Tibial artery (tissue), 4 donors: Measurements from ENCODE around the gene DDX1.

Source experiments
- DNase-seq, 2 donors: peaks; one replicate each; pipeline ENCODE4 v3.0.0-alpha.2; 2019
- H3K27ac ChIP-seq, 2 donors: fragments of 200-600 bp; sonication (generic) in 1 of 2; 1 replicate in 1 of 2; 2 replicates in 1 of 2; pipeline ENCODE4 v1.5.1; 2018 to 2019; ENCODE audit warnings: mild to moderate bottlenecking in 1 of 2
- H3K27me3 ChIP-seq, 2 donors: fragments of 200-600 bp; sonication (generic) in 1 of 2; one replicate each; pipeline versions ENCODE4 v1.5.1 to v1.6.0; 2016 to 2019
- H3K36me3 ChIP-seq, 3 donors: fragments of 200-600 bp; sonication (generic) in 2 of 3; one replicate each; pipeline ENCODE4 v1.5.1; 2016 to 2019; ENCODE audit warnings: mild to moderate bottlenecking in 2 of 3
- H3K4me1 ChIP-seq, 4 donors: fragments of 200-600 bp; sonication (generic) in 2 of 4; 1 replicate in 3 of 4; 2 replicates in 1 of 4; pipeline ENCODE4 v1.5.1; 2016 to 2019
- H3K4me3 ChIP-seq, 2 donors: fragments of 200-600 bp; sonication (generic) in 1 of 2; 1 replicate in 1 of 2; 2 replicates in 1 of 2; pipeline ENCODE4 v1.5.1; 2018 to 2019; ENCODE audit warnings: mild to moderate bottlenecking in 2 of 2
- H3K9me3 ChIP-seq, 3 donors: fragments of 200-600 bp; sonication (generic) in 1 of 3; one replicate each; pipeline ENCODE4 v1.5.1; 2016 to 2019
- intact Hi-C: fragments of 100-400 bp; cut with DNase I; formaldehyde crosslinking; loops from one replicate; pipeline ENCODE4 v1.15.0; 2023; ENCODE audit warnings: low total_unique reads
- TF ChIP-seq, protein P1 (sequence below), 2 experiments: fragments of 200-600 bp in 1 of 2; fragments of 450-650 bp in 1 of 2; IDR thresholded peaks; one replicate each; pipeline ENCODE4 v1.5.1; 2017 to 2019; ENCODE audit warnings: antibody characterized with exemption in 2 of 2, mild to moderate bottlenecking in 1 of 2, moderate library complexity in 1 of 2

Gene DDX1

DNA sequence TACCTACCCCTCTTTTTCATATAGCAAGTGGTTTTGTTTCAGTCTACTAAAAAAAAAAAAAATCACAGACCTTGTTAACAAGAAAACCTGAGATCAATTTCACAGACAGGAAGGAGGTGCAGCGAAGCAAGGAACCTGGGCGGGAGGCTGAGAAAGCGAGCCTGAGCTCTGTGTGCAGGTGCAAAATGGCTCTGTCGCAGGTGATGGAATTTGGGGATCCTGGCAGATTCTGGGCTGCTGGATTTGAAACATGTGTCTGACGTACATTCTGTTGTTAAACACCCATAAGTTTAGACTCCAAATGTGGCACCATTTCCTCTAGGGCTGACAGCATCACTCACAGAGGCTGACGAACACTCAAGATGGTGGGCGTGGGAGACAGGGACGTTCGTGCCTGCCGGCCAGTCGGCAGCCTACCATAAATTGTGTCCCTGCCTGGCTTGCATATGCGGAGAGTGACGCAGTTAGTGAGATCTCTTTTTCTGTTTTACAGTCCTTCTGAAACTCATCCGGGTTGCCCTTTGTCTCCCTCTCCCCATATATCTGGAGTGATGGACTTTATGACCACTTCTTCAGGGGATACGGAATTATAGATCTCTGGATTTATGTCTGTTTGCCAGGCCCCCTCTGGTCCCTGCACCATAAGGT, 8.8 kb upstream of the DDX1 start:
- no peak for DNase-seq
- intact Hi-C loops: no loop called here
- H3K4me3 ChIP-seq: no peak overlapping the region

DNA sequence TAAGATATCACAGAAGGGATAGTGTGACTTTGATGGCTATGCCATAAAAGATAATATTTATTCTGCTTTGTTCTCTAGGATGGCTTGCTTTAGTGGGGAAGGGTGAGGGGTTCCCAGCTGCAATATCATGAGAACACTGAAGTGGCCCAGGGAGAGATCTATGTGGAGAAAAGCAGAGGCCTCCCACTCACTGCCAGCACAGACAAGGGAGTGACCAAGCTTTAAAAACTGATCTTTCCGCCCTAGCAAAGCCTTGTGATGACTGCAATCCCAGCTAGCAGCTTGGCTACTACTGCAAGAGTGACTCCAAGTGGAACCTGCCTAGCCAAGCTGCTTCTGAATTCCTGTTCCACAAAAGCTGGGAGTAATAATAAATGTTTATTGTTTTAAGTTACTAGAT, 7.8 kb upstream of the DDX1 start:
- TF ChIP-seq, protein P1, sequence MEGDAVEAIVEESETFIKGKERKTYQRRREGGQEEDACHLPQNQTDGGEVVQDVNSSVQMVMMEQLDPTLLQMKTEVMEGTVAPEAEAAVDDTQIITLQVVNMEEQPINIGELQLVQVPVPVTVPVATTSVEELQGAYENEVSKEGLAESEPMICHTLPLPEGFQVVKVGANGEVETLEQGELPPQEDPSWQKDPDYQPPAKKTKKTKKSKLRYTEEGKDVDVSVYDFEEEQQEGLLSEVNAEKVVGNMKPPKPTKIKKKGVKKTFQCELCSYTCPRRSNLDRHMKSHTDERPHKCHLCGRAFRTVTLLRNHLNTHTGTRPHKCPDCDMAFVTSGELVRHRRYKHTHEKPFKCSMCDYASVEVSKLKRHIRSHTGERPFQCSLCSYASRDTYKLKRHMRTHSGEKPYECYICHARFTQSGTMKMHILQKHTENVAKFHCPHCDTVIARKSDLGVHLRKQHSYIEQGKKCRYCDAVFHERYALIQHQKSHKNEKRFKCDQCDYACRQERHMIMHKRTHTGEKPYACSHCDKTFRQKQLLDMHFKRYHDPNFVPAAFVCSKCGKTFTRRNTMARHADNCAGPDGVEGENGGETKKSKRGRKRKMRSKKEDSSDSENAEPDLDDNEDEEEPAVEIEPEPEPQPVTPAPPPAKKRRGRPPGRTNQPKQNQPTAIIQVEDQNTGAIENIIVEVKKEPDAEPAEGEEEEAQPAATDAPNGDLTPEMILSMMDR (IDR thresholded peaks at IDR 0.05): no peak
- Histone ChIP-seq H3K36me3 (no peaks in the 10 kb centered on the region), H3K27ac (no peak overlapping the region), H3K9me3 (no peaks in the 10 kb centered on the region), H3K27me3 (peaks cover 0 to 13% of the 10 kb centered on the region in 2 donors), H3K4me3 (no peak overlapping the region), H3K4me1 (no peaks in the 10 kb centered on the region)
- intact Hi-C loops: no loop called here
- no peak for DNase-seq

More for the DNA sequence above, 8.8 kb upstream of the DDX1 start:
- Histone ChIP-seq H3K36me3 (no peaks in the 10 kb centered on the region), H3K9me3 (no peaks in the 10 kb centered on the region), H3K4me1 (no peaks in the 10 kb centered on the region), H3K27ac (no peak overlapping the region), H3K27me3 (peaks cover 0 to 15% of the 10 kb centered on the region in 2 donors)
- TF ChIP-seq, protein P1 (IDR thresholded peaks at IDR 0.05): no peak

DNA sequence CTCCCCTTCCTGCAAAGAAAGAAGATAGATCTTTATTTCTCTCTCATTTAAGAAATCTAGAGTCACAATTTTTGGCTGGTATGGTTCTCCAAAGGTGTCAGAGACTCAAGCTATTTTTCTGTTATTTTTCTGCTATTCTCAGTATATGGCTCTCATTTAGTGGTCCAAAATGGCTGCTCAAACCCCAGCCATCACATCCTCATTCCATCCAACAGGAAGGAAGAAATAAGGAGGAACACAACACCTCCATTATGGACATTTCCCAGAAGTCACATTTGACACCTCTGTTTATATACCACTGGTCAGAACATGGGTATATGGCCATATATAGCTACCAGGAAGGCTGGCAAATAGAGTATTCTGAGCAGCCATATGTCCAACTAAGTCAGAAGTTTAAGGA, 7.4 kb upstream of the DDX1 start:
- DNase-seq: no peak
- no peaks in the 10 kb centered on the region for H3K9me3 ChIP-seq
- H3K36me3 ChIP-seq: no peaks in the 10 kb centered on the region
- H3K27me3 ChIP-seq: peaks cover 0 to 13% of the 10 kb centered on the region in 2 donors
- TF ChIP-seq, protein P1 (IDR thresholded peaks at IDR 0.05): no peak
- H3K4me3 ChIP-seq: no peak overlapping the region
- intact Hi-C loops: no loop called here
- H3K4me1 ChIP-seq: no peaks in the 10 kb centered on the region
- H3K27ac ChIP-seq: no peak overlapping the region

DNA sequence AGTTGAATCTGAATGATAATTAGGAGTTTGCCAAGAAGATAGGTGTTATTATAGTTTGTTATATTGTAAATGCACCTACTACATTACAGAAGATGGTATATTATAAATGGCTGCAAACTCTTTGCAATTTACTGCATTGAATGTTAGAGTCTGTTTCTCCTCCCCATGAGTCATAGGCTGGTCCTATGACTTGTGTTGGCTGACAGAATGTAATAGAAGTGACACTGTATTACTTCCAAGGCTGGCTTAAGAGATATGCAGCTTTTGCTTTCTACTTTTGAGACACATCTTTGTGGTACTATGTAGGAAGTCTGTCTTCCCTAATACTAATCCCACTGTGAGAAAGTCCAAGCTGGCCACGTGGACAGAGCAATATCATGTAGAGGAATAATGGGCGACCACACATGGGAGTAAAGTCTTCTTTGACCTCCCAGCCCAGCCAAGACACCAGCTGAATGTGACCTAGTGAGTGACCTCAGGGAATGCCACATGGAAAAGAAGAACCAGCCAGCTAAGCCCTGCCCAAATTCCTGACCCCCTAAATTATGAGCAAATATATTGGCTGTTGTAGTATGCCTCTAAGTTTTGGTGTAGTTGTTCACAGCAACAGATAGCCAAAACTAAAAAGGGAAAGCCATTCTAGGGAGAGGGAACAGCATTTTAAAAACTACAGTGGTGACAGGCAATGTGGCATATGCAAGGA, 6.8 kb upstream of the DDX1 start:
- Histone ChIP-seq H3K9me3 (no peaks in the 10 kb centered on the region), H3K4me3 (no peak overlapping the region), H3K36me3 (no peaks in the 10 kb centered on the region), H3K27ac (no peak overlapping the region), H3K4me1 (no peaks in the 10 kb centered on the region), H3K27me3 (peaks cover 0 to 13% of the 10 kb centered on the region in 2 donors)
- TF ChIP-seq, protein P1 (IDR thresholded peaks at IDR 0.05): no peak
- DNase-seq: no peak
- intact Hi-C loops: no loop called here

DNA sequence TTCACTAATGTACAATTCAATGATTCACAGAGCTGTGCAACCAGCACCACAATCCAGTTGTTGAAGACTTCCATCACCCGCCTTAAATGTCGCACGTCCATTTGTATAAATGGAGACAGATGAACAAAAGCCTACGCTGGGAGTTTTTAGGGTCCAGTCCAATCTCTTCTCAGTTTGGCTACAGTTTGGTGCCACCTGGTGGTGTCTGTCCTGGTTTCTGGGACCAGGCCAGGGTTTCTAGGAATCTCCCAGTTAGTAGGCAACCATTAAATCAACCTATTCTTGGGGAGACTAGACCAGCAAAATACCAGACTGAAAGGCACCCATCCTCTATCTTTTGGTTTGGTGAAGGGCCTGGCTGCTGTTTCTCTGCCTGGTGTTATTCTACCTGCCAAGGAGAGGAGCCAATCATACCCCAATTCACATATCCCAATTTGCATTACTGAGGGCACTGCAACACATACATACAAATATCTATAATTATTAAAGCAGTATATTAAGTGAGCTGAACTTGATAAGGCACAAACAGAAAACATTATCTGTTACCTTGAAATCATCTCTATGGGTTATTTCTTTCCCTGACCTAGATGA, 3.2 kb upstream of the DDX1 start:
- no peak for DNase-seq
- intact Hi-C loops: no loop called here
- no peaks in the 10 kb centered on the region for H3K36me3 ChIP-seq
- H3K27ac ChIP-seq: no peak overlapping the region
- TF ChIP-seq, protein P1 (IDR thresholded peaks at IDR 0.05): no peak
- peaks cover 0 to 17% (median 12%) of the 10 kb centered on the region in 4 donors for H3K4me1 ChIP-seq
- no peaks in the 10 kb centered on the region for H3K9me3 ChIP-seq
- peaks cover 0 to 8% of the 10 kb centered on the region in 2 donors for H3K27me3 ChIP-seq
- no peak overlapping the region for H3K4me3 ChIP-seq
